RCC 7860 (cell line): Measurements from ENCODE around the gene DGKB.

ENCODE experiments used
- DNase-seq: peaks from one replicate; pipeline ENCODE4 v3.0.0-alpha.2; 2015; ENCODE audit warnings: low spot score
- FAIRE-seq: peaks from 2 replicates; lab custom pipeline; 2012; peaks lifted over from hg19 to GRCh38; lab: Jason Lieb, UNC

The DGKB gene

GRCh38 chr7:14691597-14692203 lies 210.9 kb downstream of the DGKB start:
- FAIRE-seq (peak; percentile 62), DNase-seq (no peak)

- no peak for DNase-seq
- no peak for FAIRE-seq
Observed at GRCh38 chr7:14691034-14691433, 211.5 kb downstream of the DGKB start.

GRCh38 chr7:14690486-14690885 lies 212.1 kb downstream of the DGKB start:
- no peak for DNase-seq
- no peak for FAIRE-seq

- no peak for FAIRE-seq
- no peak for DNase-seq
Observed at GRCh38 chr7:14690075-14690474, 212.5 kb downstream of the DGKB start.

GRCh38 chr7:14688208-14688607 lies 214.3 kb downstream of the DGKB start:
- DNase-seq (no peak), FAIRE-seq (no peak)

- DNase-seq (no peak), FAIRE-seq (no peak)
Observed at GRCh38 chr7:14687777-14688176, 214.8 kb downstream of the DGKB start.

GRCh38 chr7:14687241-14687640 lies 215.3 kb downstream of the DGKB start:
- DNase-seq (no peak), FAIRE-seq (no peak)

GRCh38 chr7:14685167-14685566 lies 217.4 kb downstream of the DGKB start:
- FAIRE-seq (no peak), DNase-seq (no peak)

GRCh38 chr7:14682910-14683465 lies 219.6 kb downstream of the DGKB start:
- FAIRE-seq (no peak), DNase-seq (no peak)

GRCh38 chr7:14676896-14677295 lies 225.7 kb downstream of the DGKB start:
- FAIRE-seq: no peak

GRCh38 chr7:14673202-14673601 lies 229.3 kb downstream of the DGKB start:
- FAIRE-seq: no peak
- DNase-seq: no peak

More at GRCh38 chr7:14676896-14677295, 225.7 kb downstream of the DGKB start:
- no peak for DNase-seq

- no peak for FAIRE-seq
Observed at GRCh38 chr7:14666913-14667312, 235.6 kb downstream of the DGKB start.

GRCh38 chr7:14666304-14666703 lies 236.2 kb downstream of the DGKB start:
- DNase-seq (no peak), FAIRE-seq (no peak)

More at GRCh38 chr7:14666913-14667312, 235.6 kb downstream of the DGKB start:
- DNase-seq: no peak

- FAIRE-seq (no peak), DNase-seq (no peak)
Observed at GRCh38 chr7:14639801-14640200, 262.8 kb downstream of the DGKB start.

GRCh38 chr7:14639329-14639728 lies 263.2 kb downstream of the DGKB start:
- DNase-seq (no peak), FAIRE-seq (no peak)

- peak; percentile 5 for FAIRE-seq
Observed at GRCh38 chr7:14637968-14638367, 264.6 kb downstream of the DGKB start.

GRCh38 chr7:14635955-14636354 lies 266.6 kb downstream of the DGKB start:
- no peak for FAIRE-seq
- no peak for DNase-seq

More at GRCh38 chr7:14637968-14638367, 264.6 kb downstream of the DGKB start:
- DNase-seq: no peak

GRCh38 chr7:14630048-14630447 lies 272.5 kb downstream of the DGKB start:
- FAIRE-seq (no peak), DNase-seq (no peak)

GRCh38 chr7:14628516-14628915 lies 274.0 kb downstream of the DGKB start:
- FAIRE-seq (no peak), DNase-seq (no peak)

- no peak for DNase-seq
- FAIRE-seq: no peak
Observed at GRCh38 chr7:14626076-14626475, 276.5 kb downstream of the DGKB start.

- DNase-seq (no peak), FAIRE-seq (no peak)
Observed at GRCh38 chr7:14622559-14622958, 280.0 kb downstream of the DGKB start.

GRCh38 chr7:14606101-14606500 lies 296.4 kb downstream of the DGKB start:
- DNase-seq (no peak), FAIRE-seq (no peak)

GRCh38 chr7:14604606-14605005 lies 297.9 kb downstream of the DGKB start:
- DNase-seq: no peak
- FAIRE-seq: no peak
